HG03520 (cell line): Measurements from ENCODE around the gene B3GNT2.
"Not testable (repeated sequence)": the region's sequence is repeated elsewhere in the genome, so short reads cannot be mapped to it uniquely, and the experiment has no call there.

Experiments
- ATAC-seq: cut with Tn5 transposase; IDR thresholded peaks from one replicate; pipeline ENCODE4 v1.9.1; 2021; ENCODE audit warnings: mild to moderate bottlenecking, moderate library complexity; ENCODE audit not compliant: unreplicated experiment

The B3GNT2 gene

GRCh38 chr2:62195421-62196277 is at the start of gene B3GNT2:
Gene B3GNT2, plus strand, starts transcription at chr2:62196115. Its CDS starts 26,106 bp downstream, at chr2:62222221.
- peak; percentile 44 for ATAC-seq

- ATAC-seq = not testable (repeated sequence)
Measured at GRCh38 chr2:62146790-62147189, 49.1 kb upstream of the B3GNT2 start.

- no peak for ATAC-seq
Measured at GRCh38 chr2:62147610-62148301, 48.2 kb upstream of the B3GNT2 start.

- no peak for ATAC-seq
Measured at GRCh38 chr2:62149708-62150107, 46.2 kb upstream of the B3GNT2 start.

- ATAC-seq = no peak
Measured at GRCh38 chr2:62150597-62151305, 45.2 kb upstream of the B3GNT2 start.

GRCh38 chr2:62151306-62151638 is 44.6 kb upstream of the B3GNT2 start:
- ATAC-seq = no peak

GRCh38 chr2:62152000-62152399 is 43.9 kb upstream of the B3GNT2 start:
- ATAC-seq = no peak

- no peak for ATAC-seq
Measured at GRCh38 chr2:62156861-62157496, 38.9 kb upstream of the B3GNT2 start.

- no peak for ATAC-seq
Measured at GRCh38 chr2:62158444-62159121, 37.3 kb upstream of the B3GNT2 start.

GRCh38 chr2:62160691-62161090 is 35.2 kb upstream of the B3GNT2 start:
- not testable (repeated sequence) for ATAC-seq

GRCh38 chr2:62163106-62163831 is 32.6 kb upstream of the B3GNT2 start:
- no peak for ATAC-seq

- no peak for ATAC-seq
Measured at GRCh38 chr2:62163834-62164233, 32.1 kb upstream of the B3GNT2 start.

- no peak for ATAC-seq
Measured at GRCh38 chr2:62175728-62176127, 20.2 kb upstream of the B3GNT2 start.

- ATAC-seq = no peak
Measured at GRCh38 chr2:62176801-62177200, 19.1 kb upstream of the B3GNT2 start.

- ATAC-seq = no peak
Measured at GRCh38 chr2:62177392-62178049, 18.4 kb upstream of the B3GNT2 start.

GRCh38 chr2:62178741-62179271 is 17.1 kb upstream of the B3GNT2 start:
- ATAC-seq = no peak

GRCh38 chr2:62180975-62181374 is 14.9 kb upstream of the B3GNT2 start:
- ATAC-seq = no peak

- no peak for ATAC-seq
Measured at GRCh38 chr2:62181843-62182242, 14.1 kb upstream of the B3GNT2 start.
